Uterus (tissue), 4 donors: ENCODE measurements around the gene ADAMTS14. TPM values are rescaled to one million over a fixed set of nuclear protein-coding genes. Genes with fewer than 3 reads are reported as not detected.
A peak's percentile ranks its signal among the peaks of the same experiment; 100 is the strongest.

ENCODE experiments used
- DNase-seq, 2 donors: peaks; one replicate each; pipeline ENCODE4 v3.0.0-alpha.2; 2019 to 2020
- H3K27ac ChIP-seq, 2 donors: fragments of 200-600 bp; sonication (generic); 1 replicate in 1 of 2; 2 replicates in 1 of 2; pipeline ENCODE4 v1.5.1; 2016 to 2018
- H3K27me3 ChIP-seq, 2 donors: fragments of 200-600 bp; sonication (generic); one replicate each; pipeline ENCODE4 v1.5.1; 2018 to 2019; ENCODE audit warnings: control low read depth in 1 of 2
- H3K36me3 ChIP-seq, 2 donors: fragments of 200-600 bp; sonication (generic); one replicate each; pipeline ENCODE4 v1.5.1; 2019; ENCODE audit warnings: control low read depth in 1 of 2
- H3K4me1 ChIP-seq, 2 donors: fragments of 200-600 bp; sonication (generic); one replicate each; pipeline ENCODE4 v1.5.1; 2018 to 2019; ENCODE audit warnings: control low read depth in 1 of 2
- H3K4me3 ChIP-seq, 2 donors: fragments of 200-600 bp; sonication (generic); 1 replicate in 1 of 2; 2 replicates in 1 of 2; pipeline ENCODE4 v1.5.1; 2018 to 2019; ENCODE audit warnings: mild to moderate bottlenecking in 1 of 2
- H3K9me3 ChIP-seq, 2 donors: fragments of 200-600 bp; sonication (generic); one replicate each; pipeline ENCODE4 v1.5.1; 2019; ENCODE audit warnings: control low read depth in 1 of 2
- CTCF ChIP-seq, 4 experiments: fragments of 200-600 bp in 2 of 4; fragments of 450-650 bp in 2 of 4; sonication (generic) in 2 of 4; IDR thresholded peaks; one replicate each; pipeline ENCODE4 v1.5.1; 2016 to 2019; ENCODE audit warnings: antibody characterized with exemption in 4 of 4, mild to moderate bottlenecking in 2 of 4, moderate library complexity in 1 of 4
- POLR2A ChIP-seq, 2 donors: fragments of 450-650 bp; IDR thresholded peaks; one replicate each; pipeline ENCODE4 v1.6.1; 2016; ENCODE audit warnings: antibody characterized with exemption in 2 of 2, mild to moderate bottlenecking in 1 of 2, moderate library complexity in 1 of 2
- intact Hi-C: fragments of 100-400 bp; cut with DNase I; formaldehyde crosslinking; loops from one replicate; pipeline ENCODE4 v1.15.1; 2023; ENCODE audit warnings: low total_unique reads
- total RNA-seq, 4 donors: library from RNA; depleted of rRNA in 3 of 4; stranded (reverse); fragments of >200 nt in 3 of 4; gene quantifications; one replicate each; pipeline versions ENCODE4 v1.1.0 to v1.2.4, GENCODE V29; 2014 to 2023
- donor health status: DM: yes; HTN: yes; CAD: no.

The ADAMTS14 gene
- total RNA-seq, 4 donors from 2014 or later: 0.18 to 3.7 TPM; not detected in 2

GRCh38 chr10:70758757-70759514 is 86.6 kb downstream of the ADAMTS14 start:
- intact Hi-C loops: no loop called here
- no peaks in the 10 kb centered on the region for H3K36me3 ChIP-seq
- TF ChIP-seq POLR2A (IDR thresholded peaks at IDR 0.05): no peak
- TF ChIP-seq CTCF (IDR thresholded peaks at IDR 0.05): peak; percentile 62 to 78 (median 72)

GRCh38 chr10:70759781-70760180 is 87.5 kb downstream of the ADAMTS14 start:
- intact Hi-C loops: loop anchor here (5.0 kb wide), 1 partner anchor 212 kb away; no protein-coding TSS in a partner anchor
- Histone ChIP-seq H3K4me3 (no peak overlapping the region), H3K4me1 (no peaks in the 10 kb centered on the region), H3K36me3 (no peaks in the 10 kb centered on the region), H3K27ac (no peak overlapping the region), H3K27me3 (no peaks in the 10 kb centered on the region), H3K9me3 (no peaks in the 10 kb centered on the region)
- no peak for DNase-seq
- TF ChIP-seq CTCF (IDR thresholded peaks at IDR 0.05): no peak
- TF ChIP-seq POLR2A (IDR thresholded peaks at IDR 0.05): no peak

More at GRCh38 chr10:70758757-70759514, 86.6 kb downstream of the ADAMTS14 start:
- DNase-seq: peak; percentile 67 to 71
- no peaks in the 10 kb centered on the region for H3K9me3 ChIP-seq
- no peaks in the 10 kb centered on the region for H3K4me1 ChIP-seq
- no peaks in the 10 kb centered on the region for H3K27me3 ChIP-seq
- H3K4me3 ChIP-seq: no peak overlapping the region
- H3K27ac ChIP-seq: no peak overlapping the region

GRCh38 chr10:70760271-70760787 is 88.0 kb downstream of the ADAMTS14 start:
- H3K27ac ChIP-seq: no peak overlapping the region
- intact Hi-C loops: loop anchor here (5.0 kb wide), 1 partner anchor 213 kb away; no protein-coding TSS in a partner anchor
- no peaks in the 10 kb centered on the region for H3K27me3 ChIP-seq
- H3K4me3 ChIP-seq: no peak overlapping the region
- no peaks in the 10 kb centered on the region for H3K36me3 ChIP-seq
- no peaks in the 10 kb centered on the region for H3K9me3 ChIP-seq
- TF ChIP-seq CTCF (IDR thresholded peaks at IDR 0.05): no peak
- no peak for TF ChIP-seq POLR2A (IDR thresholded peaks at IDR 0.05)
- no peak for DNase-seq
- no peaks in the 10 kb centered on the region for H3K4me1 ChIP-seq

GRCh38 chr10:70761031-70761601 is 88.8 kb downstream of the ADAMTS14 start:
- Histone ChIP-seq H3K4me1 (no peaks in the 10 kb centered on the region), H3K27ac (no peak overlapping the region), H3K27me3 (no peaks in the 10 kb centered on the region), H3K36me3 (no peaks in the 10 kb centered on the region), H3K4me3 (no peak overlapping the region), H3K9me3 (no peaks in the 10 kb centered on the region)
- no peak for DNase-seq
- no peak for TF ChIP-seq POLR2A (IDR thresholded peaks at IDR 0.05)
- no peak for TF ChIP-seq CTCF (IDR thresholded peaks at IDR 0.05)
- intact Hi-C loops: loop anchor here (5.0 kb wide), 1 partner anchor 214 kb away; no protein-coding TSS in a partner anchor
